Brain microvascular endothelial cell (primary cell): ENCODE results near the gene METTL1.

Experiments used
- DNase-seq: peaks from one replicate; pipeline ENCODE4 v3.0.0-alpha.2; 2020
- H3K27ac ChIP-seq: fragments of 250-450 bp; sonication (Bioruptor Pico); 2 replicates; pipeline ENCODE4 v1.5.1; 2020; ENCODE audit warnings: mild to moderate bottlenecking, moderate library complexity
- H3K27me3 ChIP-seq: fragments of 250-450 bp; sonication (Bioruptor Pico); replicated peaks from 2 replicates; pipeline ENCODE4 v1.5.1; 2020; ENCODE audit warnings: mild to moderate bottlenecking
- H3K36me3 ChIP-seq: fragments of 250-450 bp; sonication (Bioruptor Pico); replicated peaks from 2 replicates; pipeline ENCODE4 v1.5.1; 2020; ENCODE audit warnings: mild to moderate bottlenecking
- H3K4me3 ChIP-seq: 2 replicates; pipeline ENCODE4 v1.5.1; 2011; ENCODE audit warnings: low read depth, mild to moderate bottlenecking, control low read depth, low read length, moderate library complexity
- CTCF ChIP-seq: IDR thresholded peaks from 2 replicates; pipeline ENCODE4 v1.5.1; 2011; ENCODE audit warnings: low read depth, mild to moderate bottlenecking, moderate library complexity, low read length, control low read depth, inconsistent platforms; ENCODE audit errors: missing control alignments
- in situ Hi-C: cut with HindIII; loops from 2 replicates; pipeline ENCODE4 v1.10.0; 2017; ENCODE audit warnings: low sequenced_read_pairs, low pct_ligation_motif_present

The METTL1 gene

GRCh38 chr12:57729321-57729844, 42.5 kb downstream of the METTL1 start:
- Histone ChIP-seq H3K36me3 (no peaks in the 10 kb centered on the region), H3K4me3 (no peak overlapping the region), H3K27me3 (no peaks in the 10 kb centered on the region), H3K27ac (no peak overlapping the region)
- in situ Hi-C loops, result no loop called here
- no peak for DNase-seq
- no peak for TF ChIP-seq CTCF

GRCh38 chr12:57727758-57728395, 44.0 kb downstream of the METTL1 start:
- no peak for TF ChIP-seq CTCF
- Histone ChIP-seq H3K4me3 (no peak overlapping the region), H3K36me3 (no peaks in the 10 kb centered on the region), H3K27me3 (no peaks in the 10 kb centered on the region), H3K27ac (no peak overlapping the region)
- DNase-seq, result no peak
- in situ Hi-C loops, result no loop called here

- H3K27me3 ChIP-seq, result no peaks in the 10 kb centered on the region
- TF ChIP-seq CTCF, result peak; percentile 50
- in situ Hi-C loops, result no loop called here
- H3K36me3 ChIP-seq, result no peaks in the 10 kb centered on the region
- H3K4me3 ChIP-seq, result peak overlapping the region; percentile 84
- H3K27ac ChIP-seq, result no peak overlapping the region
- no peak for DNase-seq
Measured at GRCh38 chr12:57726884-57727757, 44.8 kb downstream of the METTL1 start.

GRCh38 chr12:57726151-57726883, 45.6 kb downstream of the METTL1 start:
- no peaks in the 10 kb centered on the region for H3K36me3 ChIP-seq
- peak; percentile 79 for DNase-seq
- in situ Hi-C loops, result no loop called here
- no peaks in the 10 kb centered on the region for H3K27me3 ChIP-seq
- peak overlapping the region; percentile 84 for H3K4me3 ChIP-seq
- TF ChIP-seq CTCF, result peak; percentile 94
- peak overlapping the region; percentile 32 for H3K27ac ChIP-seq

- H3K4me3 ChIP-seq, result peak overlapping the region; percentile 84
- H3K27me3 ChIP-seq, result no peaks in the 10 kb centered on the region
- H3K36me3 ChIP-seq, result peaks cover 4% of the 10 kb centered on the region
- H3K27ac ChIP-seq, result no peak overlapping the region
- DNase-seq, result no peak
- no peak for TF ChIP-seq CTCF
- in situ Hi-C loops, result no loop called here
Measured at GRCh38 chr12:57725851-57726150, 46.1 kb downstream of the METTL1 start.
